OCI-M2 (cell line): ENCODE results near the gene KLHL26.

Experiments used
- DNase-seq: peaks from one replicate; lab custom pipeline; 2025; ENCODE audit not compliant: unreplicated experiment; lab: John Stamatoyannopoulos, UW

KLHL26 gene

GRCh38 chr19:18712981-18713380 lies 76.2 kb downstream of the KLHL26 start:
- DNase-seq, result no peak

- no peak for DNase-seq
Observed at GRCh38 chr19:18713550-18714117, 76.8 kb downstream of the KLHL26 start.

- no peak for DNase-seq
Observed at GRCh38 chr19:18715416-18715815, 78.6 kb downstream of the KLHL26 start.

- DNase-seq, result no peak
Observed at GRCh38 chr19:18716857-18717256, 80.0 kb downstream of the KLHL26 start.

GRCh38 chr19:18717601-18718000 lies 80.8 kb downstream of the KLHL26 start:
- no peak for DNase-seq

GRCh38 chr19:18718015-18718526 lies 81.2 kb downstream of the KLHL26 start:
- no peak for DNase-seq

- DNase-seq, result no peak
Observed at GRCh38 chr19:18718846-18719458, 82.1 kb downstream of the KLHL26 start.

- no peak for DNase-seq
Observed at GRCh38 chr19:18719541-18719940, 82.7 kb downstream of the KLHL26 start.
